Embryonic facial prominence (tissue), 1 donor: ENCODE measurements around the gene KDM4C.
"Not testable (repeated sequence)": the region's sequence is repeated elsewhere in the genome, so short reads cannot be mapped to it uniquely, and the experiment has no call there.

Experiments
- DNase-seq: peaks from one replicate; pipeline ENCODE4 v3.0.0-alpha.2; 2016; ENCODE audit errors: extremely low spot score

The KDM4C gene

DNA sequence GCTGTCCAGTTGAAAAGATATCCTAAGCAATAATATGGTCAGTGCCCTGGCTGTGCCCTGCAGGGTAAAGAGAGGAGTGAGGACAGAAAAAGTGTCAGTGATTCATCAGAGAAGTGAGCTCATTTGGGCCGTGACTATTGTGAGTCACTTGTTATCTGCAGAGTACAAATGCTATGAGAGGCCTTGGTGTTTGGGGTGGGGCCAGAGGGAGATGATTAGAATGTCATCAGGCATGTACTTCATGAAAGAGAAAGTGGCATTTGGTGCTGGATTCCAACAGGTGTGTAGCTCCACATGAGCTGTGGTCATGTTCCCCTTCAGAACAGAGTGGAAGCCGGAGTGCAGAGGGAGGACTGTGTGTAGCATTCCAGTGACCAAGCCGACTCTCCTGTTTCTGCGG lies 174.1 kb downstream of the KDM4C start:
- DNase-seq, result no peak

DNA sequence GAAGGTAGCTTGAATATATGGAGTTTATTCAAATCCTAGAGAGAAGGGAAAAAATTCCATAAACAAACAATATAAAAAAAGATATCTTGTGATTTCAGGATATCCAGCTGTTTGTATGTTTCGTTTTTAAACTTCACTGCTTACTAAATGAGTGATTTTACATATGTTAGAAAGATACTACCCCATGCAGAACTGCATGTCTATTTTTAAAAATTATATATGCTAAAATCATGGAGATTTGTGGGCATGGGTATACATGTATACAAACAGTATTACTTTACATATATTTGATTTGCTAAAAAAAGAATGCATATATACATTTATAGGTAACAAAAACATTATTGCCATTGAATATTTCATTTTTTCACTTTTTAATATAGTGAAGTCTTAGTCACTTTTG lies 178.3 kb downstream of the KDM4C start:
- DNase-seq, result no peak

DNA sequence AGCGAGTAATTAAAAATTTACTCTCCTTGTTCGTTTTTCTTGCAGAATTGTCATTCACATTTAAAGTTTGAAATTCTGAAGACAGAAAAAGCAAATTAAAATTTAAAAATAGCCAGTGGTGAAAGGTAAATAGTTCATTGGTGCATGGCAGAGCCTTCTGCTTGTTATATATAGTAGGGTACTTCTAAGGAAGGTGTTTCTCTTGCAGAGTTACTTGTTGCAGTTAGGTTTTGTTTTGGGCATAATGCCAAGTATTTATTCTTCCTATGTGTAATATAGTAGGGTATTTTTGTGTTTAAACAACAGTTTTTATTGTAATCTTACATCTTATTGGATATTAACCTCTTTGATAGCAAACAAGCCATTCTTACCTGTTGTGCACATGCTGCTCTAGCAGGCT lies 179.4 kb downstream of the KDM4C start:
- no peak for DNase-seq

DNA sequence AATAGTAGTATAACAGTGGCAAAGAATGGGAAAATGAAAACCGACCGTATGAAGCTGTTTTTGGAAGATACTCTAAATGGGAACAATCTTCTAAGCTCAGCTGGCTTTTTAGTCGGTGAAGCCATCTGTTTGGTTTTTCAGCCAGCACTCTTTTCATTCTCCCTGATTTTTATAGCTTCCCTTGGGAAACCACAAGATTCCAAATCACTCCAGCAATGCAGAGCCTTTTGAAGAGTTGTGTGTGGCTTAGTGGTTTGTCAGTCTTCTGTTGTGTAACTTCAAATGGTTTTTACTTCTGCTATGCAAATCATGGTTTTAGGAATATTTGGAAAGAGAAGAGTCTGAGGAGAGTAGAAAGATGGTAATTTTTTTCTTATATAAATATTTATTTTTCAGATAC lies 180.7 kb downstream of the KDM4C start:
- DNase-seq, result no peak

DNA sequence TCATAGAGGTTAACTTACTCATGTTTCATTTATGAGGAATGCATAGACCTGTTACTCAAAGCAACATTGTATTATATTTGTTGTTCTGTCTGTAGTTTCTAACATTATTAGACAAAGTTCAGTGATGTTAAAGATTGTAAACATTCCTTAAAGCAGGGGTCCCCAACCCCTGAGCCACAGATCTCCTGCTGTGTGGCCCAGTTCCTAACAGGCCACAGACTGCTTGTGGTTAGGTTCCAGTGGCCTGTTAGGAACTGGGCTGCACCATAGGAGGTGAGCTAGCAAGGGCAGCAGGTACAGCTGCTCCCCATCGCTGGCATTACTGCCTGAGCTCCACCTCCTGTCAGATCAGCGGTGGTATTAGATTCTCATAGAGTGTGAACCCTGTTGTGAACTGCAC lies 181.1 kb downstream of the KDM4C start:
- no peak for DNase-seq

DNA sequence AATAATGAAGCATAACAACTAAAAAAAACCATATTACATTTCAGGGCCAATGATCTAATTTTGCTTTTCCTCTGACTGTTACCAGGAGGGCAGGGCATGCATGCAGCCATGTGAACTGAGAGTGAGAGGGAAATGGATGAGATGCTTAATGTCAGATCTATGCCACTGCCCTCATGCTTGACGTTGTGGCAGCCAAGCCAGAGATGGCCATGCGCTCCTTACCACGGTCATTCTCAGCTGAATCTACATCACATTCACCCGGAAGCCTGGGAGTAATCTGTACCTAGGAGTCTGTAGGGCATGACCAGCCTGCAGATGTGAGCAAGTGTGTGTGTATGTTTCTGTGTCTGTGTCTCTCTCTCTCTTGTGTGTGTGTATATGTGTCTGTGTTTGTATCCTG lies 183.7 kb downstream of the KDM4C start:
- no peak for DNase-seq

DNA sequence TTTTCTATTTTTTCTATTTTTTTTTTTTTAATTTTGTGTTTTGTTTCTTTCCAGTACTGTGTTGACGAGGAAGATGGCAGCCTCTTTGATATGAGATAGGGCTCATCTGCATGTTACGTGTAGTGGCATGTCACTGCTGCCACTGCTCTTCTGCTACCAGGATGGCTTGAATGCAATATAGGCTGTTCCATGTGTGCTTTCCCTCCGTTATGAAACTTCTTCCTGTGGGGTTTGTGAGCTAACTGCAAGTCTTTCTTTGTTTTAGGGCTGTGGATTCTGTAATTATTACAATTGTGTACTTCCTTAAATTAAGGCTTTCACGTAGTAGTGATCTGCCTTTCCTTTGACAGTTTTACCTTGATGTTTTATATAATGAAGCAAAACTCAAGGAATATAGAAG lies 184.6 kb downstream of the KDM4C start:
- DNase-seq, result no peak

DNA sequence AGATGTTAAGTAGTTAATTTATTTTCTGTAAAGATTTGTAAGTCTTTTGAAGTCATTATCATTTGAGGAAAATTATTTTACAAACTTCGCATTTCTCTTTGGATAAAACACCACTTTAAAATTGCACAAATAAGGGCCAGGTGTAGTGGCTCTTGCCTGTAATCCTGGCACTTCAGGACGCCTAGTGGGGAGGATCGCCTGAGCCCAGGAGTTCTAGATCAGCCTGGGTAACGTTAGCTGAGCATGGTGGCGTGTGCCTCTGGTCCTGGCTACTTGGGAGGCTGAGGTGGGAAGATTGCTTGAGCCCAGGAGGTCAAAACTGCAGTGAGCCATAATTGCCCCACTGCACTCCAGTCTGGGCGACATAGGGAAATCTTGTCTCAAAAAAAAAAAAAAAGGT lies 185.5 kb downstream of the KDM4C start:
- no peak for DNase-seq

DNA sequence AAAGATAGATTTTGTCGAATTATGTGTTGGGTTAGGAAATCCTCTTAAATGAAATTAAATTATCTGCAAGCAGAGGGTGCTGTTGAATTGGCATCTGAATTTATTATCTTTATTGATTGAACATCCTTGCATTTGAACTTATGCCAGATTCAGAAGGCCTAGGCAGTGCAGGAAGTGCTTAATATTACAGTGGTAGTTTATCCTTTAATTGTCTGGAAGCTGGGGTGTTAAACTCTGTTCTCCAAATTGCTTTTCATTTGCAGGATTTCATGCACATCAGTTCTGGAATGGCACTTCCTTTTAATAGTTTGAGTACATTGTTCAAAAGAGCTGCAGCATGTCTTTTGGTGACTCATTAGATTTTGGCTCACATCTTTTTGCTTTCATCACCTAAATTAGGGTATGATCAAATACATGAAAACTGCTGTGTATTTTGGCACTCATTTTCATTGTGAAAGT lies 186.3 kb downstream of the KDM4C start:
- DNase-seq, result no peak

DNA sequence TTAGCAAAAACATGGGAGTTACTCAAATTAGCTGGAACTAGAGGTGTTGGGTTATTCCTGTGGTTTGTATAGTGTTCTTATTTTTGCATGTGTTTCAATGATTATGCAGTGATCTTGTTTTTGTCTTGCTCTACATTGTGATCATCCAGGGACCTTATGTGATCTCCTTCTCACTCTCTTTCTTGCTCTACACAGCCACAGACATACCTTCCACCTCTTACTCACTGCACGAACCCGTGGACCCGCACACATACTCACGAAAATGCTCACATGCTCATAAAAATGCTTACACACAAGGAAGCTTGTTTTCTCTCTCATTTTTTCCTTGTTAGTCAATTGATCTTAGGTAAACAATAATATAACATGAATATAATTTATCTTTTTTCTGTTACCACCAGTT lies 187.1 kb downstream of the KDM4C start:
- no peak for DNase-seq

DNA sequence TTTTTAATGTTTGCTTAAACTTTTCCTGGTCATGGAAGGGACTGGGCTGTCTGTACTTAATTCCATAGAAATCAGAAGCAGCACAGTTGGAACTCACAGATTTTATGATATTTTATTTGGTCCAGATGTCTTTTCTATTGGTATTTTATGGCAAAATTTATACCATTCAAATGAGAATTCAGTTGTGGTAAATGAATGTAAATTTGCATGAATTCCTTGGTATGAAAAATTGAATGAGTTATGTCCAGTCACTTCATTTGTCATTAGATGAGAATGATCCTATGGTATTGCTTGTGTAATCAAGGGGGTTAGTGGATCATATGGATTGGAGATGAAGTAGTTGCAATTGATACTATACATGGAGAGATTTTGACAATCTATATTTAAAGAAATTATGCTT lies 188.0 kb downstream of the KDM4C start:
- DNase-seq, result no peak

DNA sequence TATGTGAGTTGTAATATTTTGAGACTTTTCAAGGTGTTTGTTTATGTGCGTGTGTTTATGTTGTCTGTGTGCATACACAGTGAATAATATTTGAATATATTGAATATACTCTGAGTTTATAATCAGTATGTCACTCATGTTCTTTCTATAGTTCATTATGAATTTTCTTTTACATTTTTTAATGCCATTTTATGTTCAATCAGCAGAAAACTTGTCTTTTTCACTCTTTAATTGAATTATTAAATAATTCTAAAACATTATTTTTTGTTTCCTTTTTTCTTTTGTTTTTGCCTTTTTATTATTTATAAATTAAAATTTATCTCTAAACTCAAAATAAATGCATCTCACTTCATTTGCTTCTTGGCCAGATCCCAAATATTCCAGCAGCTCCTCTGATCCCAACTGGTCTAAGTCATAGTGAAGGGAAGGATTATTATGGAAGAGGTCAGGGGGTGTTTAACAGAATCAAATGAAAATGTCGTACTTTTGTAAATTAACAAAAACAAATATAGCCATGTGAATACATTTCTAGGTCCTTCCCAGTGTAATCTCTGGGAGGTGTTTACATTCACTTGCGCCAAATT lies 188.9 kb downstream of the KDM4C start:
- DNase-seq, result no peak

DNA sequence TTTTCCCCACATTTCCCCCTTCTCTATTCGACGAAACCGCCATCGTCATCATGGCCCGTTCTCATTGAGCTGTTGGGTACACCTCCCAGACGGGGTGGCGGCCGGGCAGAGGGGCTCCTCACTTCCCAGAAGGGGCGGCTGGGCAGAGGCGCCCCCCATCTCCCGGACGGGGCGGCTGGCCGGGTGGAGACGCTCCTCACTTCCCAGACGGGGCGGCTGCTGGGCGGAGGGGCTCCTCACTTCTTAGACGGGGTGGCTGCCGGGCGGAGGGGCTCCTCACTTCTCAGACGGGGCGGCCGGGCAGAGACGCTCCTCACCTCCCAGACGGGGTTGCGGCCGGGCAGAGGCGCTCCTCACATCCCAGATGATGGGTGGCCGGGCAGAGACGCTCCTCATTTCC lies 191.1 kb downstream of the KDM4C start:
- DNase-seq, result not testable (repeated sequence)

DNA sequence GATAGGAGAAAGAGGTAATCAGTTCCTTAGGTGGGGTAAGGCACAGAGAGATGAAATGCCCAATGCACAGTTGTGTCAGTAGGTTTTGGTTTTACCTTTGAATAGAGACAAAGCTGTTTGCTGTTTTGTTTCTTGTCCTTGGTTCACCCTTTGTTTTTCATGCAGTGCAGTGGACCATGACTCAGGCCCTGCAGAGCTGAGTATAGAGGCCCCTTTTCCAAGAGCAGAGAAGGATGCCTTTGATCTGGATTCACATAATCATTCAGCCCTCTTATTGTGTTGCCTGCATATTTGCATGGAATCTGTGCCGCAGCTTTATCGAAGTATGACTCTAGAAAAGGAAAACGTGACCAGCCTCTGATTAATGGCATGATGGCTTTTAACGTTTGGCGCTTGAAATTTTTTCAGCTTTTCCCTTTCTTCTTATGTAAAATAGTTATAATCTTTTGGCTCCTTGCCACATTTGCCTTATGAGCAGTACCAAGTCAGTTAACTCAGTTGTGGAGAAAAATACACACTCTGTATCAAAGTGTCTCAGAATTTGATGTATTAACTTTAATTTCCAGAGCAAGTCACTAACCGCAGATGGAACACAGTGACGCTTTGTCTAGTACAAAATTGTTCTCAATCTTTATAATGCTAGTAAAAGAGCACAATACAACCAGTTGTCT lies 197.6 kb downstream of the KDM4C start:
- DNase-seq, result no peak

DNA sequence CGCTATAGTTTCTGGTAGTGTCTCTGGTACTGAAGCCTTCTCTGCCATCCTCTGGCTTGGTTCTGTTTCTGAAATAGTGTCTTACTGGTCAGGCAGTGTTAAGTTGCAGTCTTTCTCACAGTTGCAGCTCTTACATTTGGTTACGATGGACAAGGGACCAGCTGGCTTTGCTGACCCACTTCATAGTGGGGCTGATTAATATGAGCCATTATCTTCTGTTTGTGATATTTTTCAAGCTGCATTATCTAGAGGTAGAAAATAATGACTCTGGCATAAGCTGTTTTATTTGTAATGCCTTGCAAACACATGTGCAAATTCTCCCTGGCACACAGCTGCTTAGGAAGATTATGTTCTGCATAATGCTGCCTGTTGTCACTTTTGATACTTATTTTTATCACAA lies 199.1 kb downstream of the KDM4C start:
- DNase-seq, result no peak

DNA sequence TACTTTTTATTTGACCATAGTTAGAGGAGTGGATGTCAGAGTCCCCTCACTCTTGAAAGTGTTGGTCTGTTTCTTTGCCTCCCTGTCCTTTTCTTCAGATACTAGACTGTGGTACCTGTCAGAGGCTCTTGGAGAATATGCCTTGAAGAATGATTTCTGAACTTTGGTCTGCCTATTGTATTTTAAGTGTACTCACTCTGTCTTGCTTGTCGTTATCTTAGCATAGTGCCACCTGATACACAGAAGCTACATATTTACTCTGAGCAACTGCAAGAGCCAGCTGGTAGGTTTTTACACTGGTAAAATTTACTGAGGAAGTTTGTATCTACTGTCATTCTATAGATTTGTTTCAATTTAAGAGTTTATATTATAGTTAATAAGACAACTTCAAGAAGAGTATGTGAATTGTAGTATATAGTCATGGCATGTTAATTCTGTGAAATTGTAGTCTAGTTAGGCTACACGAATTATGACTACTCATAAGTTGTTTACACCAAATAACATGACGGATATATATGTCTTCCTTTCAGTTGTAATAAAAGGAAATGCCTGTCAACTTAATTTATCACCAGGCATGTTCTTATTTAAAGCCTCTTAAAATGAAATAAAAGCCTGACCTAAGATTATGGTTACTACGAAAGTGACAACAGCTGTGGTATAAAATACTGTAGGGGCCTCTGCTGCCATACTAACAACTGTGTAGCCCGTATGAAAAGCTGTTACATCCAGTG lies 201.7 kb downstream of the KDM4C start:
- DNase-seq, result no peak

DNA sequence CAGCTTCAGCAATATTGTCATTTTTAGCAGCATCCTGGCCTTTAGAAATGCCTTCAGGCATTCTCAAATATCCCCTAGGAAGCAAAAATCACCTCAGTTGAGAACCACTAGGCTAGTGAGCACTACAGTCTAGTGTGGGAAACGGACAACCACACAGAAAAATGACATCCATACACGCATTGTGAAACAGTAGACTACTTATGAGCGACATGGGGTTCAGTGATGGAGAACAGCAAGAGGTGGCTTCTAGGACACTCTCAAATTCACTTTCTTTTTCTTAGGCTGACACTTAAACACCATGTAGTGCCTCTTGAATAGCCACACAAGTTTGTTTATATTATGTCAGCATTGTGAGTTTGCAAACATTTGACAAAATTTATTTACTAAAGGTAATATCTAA lies 203.0 kb downstream of the KDM4C start:
- no peak for DNase-seq

DNA sequence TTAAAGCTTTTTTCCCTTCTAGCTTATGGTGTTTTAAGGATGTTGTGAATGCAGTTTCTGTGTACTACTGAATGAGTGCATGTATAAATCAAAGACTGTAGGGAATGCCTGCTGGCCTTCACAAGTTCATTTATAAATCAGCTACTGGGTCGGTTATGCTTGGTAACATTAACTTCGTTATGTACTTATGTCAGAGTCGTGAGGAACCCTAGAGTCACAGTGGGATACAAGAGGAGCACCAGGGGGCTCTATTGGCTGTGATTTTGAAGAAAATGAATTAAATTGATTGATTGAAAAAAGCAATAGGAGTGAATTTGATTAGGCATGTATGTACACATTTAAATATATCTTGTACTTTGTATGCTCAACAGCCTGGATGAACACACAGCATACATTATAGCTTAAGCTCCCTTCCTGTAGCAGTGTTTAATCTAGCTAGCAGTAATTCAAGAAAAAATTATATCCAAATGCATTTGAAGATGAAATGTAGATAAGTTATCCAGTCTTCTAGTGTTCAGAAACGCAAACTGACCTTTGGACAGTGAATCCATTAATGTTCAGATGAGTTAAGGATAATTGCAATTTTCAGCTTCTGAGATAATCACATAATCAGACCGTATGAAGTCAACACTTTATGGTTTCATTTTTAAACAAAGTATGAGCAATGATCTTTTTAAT lies 204.2 kb downstream of the KDM4C start:
- no peak for DNase-seq

DNA sequence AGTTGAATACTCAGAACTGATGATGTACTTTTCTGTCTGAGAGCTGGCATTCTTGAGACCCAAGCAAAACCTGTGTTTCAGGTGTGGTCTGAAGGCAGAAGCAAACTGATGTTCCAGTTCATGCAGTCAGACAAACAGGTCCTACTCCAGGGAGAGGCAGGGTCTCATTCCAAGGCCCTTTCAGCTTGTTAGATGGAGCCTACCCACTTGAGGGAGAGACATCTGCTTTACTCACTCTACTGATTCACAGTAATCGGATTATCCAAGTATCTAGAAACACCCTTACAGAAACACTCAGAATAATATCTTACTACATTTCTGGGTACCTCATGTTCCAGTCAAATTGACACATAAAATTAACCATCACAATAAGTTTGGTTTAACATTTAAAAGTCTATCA lies 207.8 kb downstream of the KDM4C start:
- no peak for DNase-seq

DNA sequence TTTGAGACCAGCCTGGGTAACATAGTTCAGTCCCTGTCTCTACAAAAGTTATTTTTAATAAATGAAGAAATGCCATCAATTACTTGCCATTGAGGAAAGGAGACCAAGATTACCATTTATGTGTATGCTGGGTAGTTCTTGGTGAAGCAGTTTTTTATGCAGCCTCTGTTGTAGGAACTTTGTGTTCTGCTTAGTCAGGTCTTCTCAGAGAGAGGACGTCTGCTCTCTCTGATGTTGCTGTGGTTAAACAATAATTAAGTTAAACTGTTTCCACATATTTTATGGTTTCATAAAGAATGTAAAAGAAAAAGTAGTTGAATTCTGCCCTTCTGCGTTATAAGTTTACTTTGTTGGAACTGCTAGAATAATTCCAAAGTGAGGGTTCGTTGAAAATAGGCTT lies 210.5 kb downstream of the KDM4C start:
- DNase-seq, result peak; percentile 16

DNA sequence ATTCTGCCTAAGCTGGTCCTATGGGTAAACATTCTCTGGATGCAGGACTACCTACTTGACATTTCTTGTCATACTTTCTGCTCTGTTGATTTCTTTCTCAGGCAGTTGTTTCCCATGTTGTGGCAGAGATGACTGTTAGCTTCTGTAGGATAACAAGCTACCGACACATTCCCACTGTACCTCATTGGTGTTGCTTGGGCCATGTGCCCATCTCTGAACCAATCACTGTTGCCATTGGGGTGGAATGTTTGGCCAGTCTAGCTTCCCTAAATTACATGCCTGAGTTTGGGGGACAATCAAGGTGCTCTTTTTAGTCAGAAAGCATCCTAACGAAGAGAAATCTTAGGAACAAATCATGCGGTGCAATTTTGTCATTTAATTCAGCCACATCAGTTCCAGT lies 212.0 kb downstream of the KDM4C start:
- no peak for DNase-seq

DNA sequence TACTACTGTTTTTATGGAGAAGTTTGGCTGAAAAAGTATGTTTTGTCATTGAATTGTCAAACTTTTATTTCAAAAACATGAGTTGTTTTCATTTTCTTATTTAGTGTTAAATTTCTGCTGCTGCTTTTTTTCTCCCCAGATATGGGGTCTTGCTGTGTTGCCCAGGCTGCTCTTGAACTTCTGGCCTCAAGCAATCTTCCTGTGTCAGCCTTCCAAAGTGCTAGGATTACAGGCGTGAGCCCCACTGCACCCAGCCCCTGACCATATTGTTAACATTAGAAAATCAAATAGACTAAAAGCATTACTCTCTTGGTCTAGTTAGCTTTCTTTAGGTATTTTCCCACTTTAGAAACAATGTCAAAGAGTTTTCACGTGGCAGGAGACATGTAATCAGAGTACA lies 215.3 kb downstream of the KDM4C start:
- DNase-seq, result no peak

DNA sequence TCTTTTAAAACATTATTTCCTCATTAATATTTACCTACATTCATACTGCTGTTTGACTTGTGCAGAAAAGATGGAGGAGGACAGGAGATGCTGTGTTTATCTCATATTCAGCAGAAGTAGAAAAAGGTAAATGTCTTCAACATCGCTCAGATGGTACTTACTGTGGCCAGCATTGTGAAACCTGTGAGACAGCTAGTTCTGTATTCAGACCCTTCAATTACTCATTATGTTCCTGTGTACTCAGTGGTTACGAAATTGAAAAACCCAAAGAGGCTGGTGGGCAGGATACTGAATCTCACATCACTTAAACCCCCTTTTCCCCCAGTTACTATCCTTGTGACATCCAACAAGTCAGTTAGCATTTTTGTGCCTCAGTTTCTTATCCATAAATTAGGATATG lies 216.0 kb downstream of the KDM4C start:
- no peak for DNase-seq
